Melanocyte of skin (primary cell): ENCODE results near the gene IGF2BP1. TPM values are rescaled to one million over a fixed set of nuclear protein-coding genes. Genes with fewer than 3 reads are reported as not detected.

Source experiments
- small RNA-seq, 2 donors: library from RNA; depleted of rRNA; stranded (forward); fragments of <200 nt; gene quantifications; one replicate each; pipeline ENCODE3, GENCODE V24; 2012
- total RNA-seq, 2 donors: library from RNA; depleted of rRNA; stranded (reverse); fragments of >200 nt; gene quantifications; 2 replicates each; pipeline ENCODE4 v1.2.3, GENCODE V29; 2012

IGF2BP1 gene
- total RNA-seq = not detected

DNA sequence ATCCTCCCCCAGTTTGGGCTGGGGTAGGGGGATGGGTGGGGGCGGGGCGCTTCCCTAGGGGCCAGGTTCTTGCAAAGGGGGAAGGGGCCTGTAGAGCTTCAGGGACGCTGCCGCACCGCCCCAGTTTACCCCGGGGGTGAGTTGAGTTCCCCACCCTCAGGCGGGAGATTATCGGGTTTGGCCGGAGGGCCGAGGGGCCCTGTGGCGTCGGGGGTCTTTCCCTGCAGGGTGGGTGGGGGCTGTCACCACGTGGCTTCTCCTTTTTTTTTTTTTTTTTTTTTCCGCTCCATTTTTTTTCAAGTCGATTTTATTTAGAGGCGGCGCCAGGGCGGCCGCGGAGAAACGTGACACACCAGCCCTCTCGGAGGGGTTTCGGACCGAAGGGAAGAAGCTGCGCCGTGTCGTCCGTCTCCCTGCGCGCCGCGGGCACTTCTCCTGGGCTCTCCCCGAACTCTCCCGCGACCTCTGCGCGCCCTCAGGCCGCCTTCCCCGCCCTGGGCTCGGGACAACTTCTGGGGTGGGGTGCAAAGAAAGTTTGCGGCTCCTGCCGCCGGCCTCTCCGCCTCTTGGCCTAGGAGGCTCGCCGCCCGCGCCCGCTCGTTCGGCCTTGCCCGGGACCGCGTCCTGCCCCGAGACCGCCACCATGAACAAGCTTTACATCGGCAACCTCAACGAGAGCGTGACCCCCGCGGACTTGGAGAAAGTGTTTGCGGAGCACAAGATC lies at the start of gene IGF2BP1:
IGF2BP1 (plus strand) TSS at position 283 of the 724 bp plus-strand sequence; CDS start at position 644, 361 bp downstream.

Small RNA genes within 50 kb of the gene (small RNA-seq; reads per million reads assigned to genes)
- 0 reads per million in 2 donors for gene RF00017
- 0 to 0.04 reads per million in 2 donors for gene RF01210
- gene RNU1-42P = 0.99 to 2.0 reads per million in 2 donors
- 0.06 to 1.1 reads per million in 2 donors for gene RNU6-826P

Other genes starting within 250 kb of the IGF2BP1 start
- gene TTLL6, start 180.2 kb upstream of the IGF2BP1 start, total RNA-seq = 1 to 10 TPM in 1 of 2 donors, not detected in 1; 2.7 TPM
- 10 to 100 TPM; 32.7 to 50.3 TPM for gene CALCOCO2, start 166.3 kb upstream of the IGF2BP1 start, total RNA-seq
- gene ATP5MC1, start 104.6 kb upstream of the IGF2BP1 start, total RNA-seq = 10 to 100 TPM; 58.9 to 85.3 TPM
- gene UBE2Z, start 89.0 kb upstream of the IGF2BP1 start, total RNA-seq = 100 to 1,000 TPM in 1 of 2 donors, 10 to 100 TPM in 1; 84.3 to 114 TPM
- 10 to 100 TPM; 57.1 to 61.3 TPM for gene SNF8, start 52.5 kb upstream of the IGF2BP1 start, total RNA-seq
- not detected for gene GIP, start 28.8 kb upstream of the IGF2BP1 start, total RNA-seq
- gene B4GALNT2, start 135.4 kb downstream of the IGF2BP1 start, total RNA-seq = not detected
- not detected for gene GNGT2, start 213.2 kb downstream of the IGF2BP1 start, total RNA-seq
- not detected for gene ABI3, start 213.3 kb downstream of the IGF2BP1 start, total RNA-seq
- under 1 TPM in 1 of 2 donors, not detected in 1; 0.34 TPM for gene PHOSPHO1, start 233.4 kb downstream of the IGF2BP1 start, total RNA-seq